Liver (tissue), 9 donors: ENCODE results near the gene ACTR2. TPM values are rescaled to one million over a fixed set of nuclear protein-coding genes. Genes with fewer than 3 reads are reported as not detected.
A peak's percentile ranks its signal among the peaks of the same experiment; 100 is the strongest.

Experiments
- DNase-seq: peaks from one replicate; pipeline ENCODE4 v3.0.0-alpha.2; 2017; ENCODE audit warnings: low spot score
- H3K27ac ChIP-seq, 2 donors: one replicate each; pipeline ENCODE4 v1.7.0; 2013; ENCODE audit warnings: inconsistent platforms in 2 of 2, low read length in 2 of 2, control low read depth in 1 of 2, low read depth in 1 of 2, mild to moderate bottlenecking in 1 of 2
- H3K27me3 ChIP-seq, 4 donors: one replicate each; pipeline versions ENCODE4 v1.6.1 to v1.7.0; 2013; ENCODE audit warnings: low read length in 3 of 4, inconsistent platforms in 1 of 4, mild to moderate bottlenecking in 1 of 4, moderate library complexity in 1 of 4; ENCODE audit not compliant: control insufficient read depth in 4 of 4, insufficient read depth in 4 of 4
- H3K36me3 ChIP-seq, 4 donors: one replicate each; pipeline versions ENCODE4 v1.6.1 to v1.7.0; 2013; ENCODE audit warnings: low read length in 3 of 4, mild to moderate bottlenecking in 3 of 4, low read depth in 1 of 4, moderate library complexity in 1 of 4; ENCODE audit not compliant: control insufficient read depth in 4 of 4, insufficient read depth in 3 of 4
- H3K4me1 ChIP-seq, 4 donors: one replicate each; pipeline versions ENCODE4 v1.6.1 to v1.7.0; 2013; ENCODE audit warnings: low read length in 3 of 4, mild to moderate bottlenecking in 3 of 4, moderate library complexity in 1 of 4; ENCODE audit not compliant: control insufficient read depth in 4 of 4, insufficient read depth in 4 of 4
- H3K4me3 ChIP-seq, 3 donors: one replicate each; pipeline versions ENCODE4 v1.6.1 to v1.7.0; 2013; ENCODE audit warnings: low read length in 3 of 3, control low read depth in 1 of 3, low read depth in 1 of 3, mild to moderate bottlenecking in 1 of 3
- H3K9ac ChIP-seq, 2 donors: one replicate each; pipeline ENCODE4 v1.7.0; 2013; ENCODE audit warnings: low read length in 2 of 2, mild to moderate bottlenecking in 2 of 2, moderate library complexity in 2 of 2, control low read depth in 1 of 2, low read depth in 1 of 2
- H3K9me3 ChIP-seq, 4 donors: one replicate each; pipeline versions ENCODE4 v1.6.1 to v1.7.0; 2013; ENCODE audit warnings: low read length in 3 of 4; ENCODE audit not compliant: control insufficient read depth in 4 of 4
- CTCF ChIP-seq: fragments of 150-350 bp; IDR thresholded peaks from 2 replicates; pipeline ENCODE4 v1.5.1; 2017; ENCODE audit warnings: improper control_type of control experiment, low read depth, low read length; ENCODE audit not compliant: missing input control
- EGR1 ChIP-seq, 2 donors: IDR thresholded peaks; 2 replicates each; pipeline ENCODE4 v1.6.1; 2016 to 2018; ENCODE audit warnings: antibody characterized with exemption in 2 of 2, low read depth in 2 of 2
- FOXA1 ChIP-seq: IDR thresholded peaks from 2 replicates; pipeline ENCODE4 v1.6.1; 2016; ENCODE audit warnings: antibody characterized with exemption
- FOXA2 ChIP-seq: IDR thresholded peaks from 2 replicates; pipeline ENCODE4 v1.6.1; 2016; ENCODE audit warnings: antibody characterized with exemption
- GABPA ChIP-seq, 2 donors: IDR thresholded peaks in 1 of 2; conservative IDR thresholded peaks in 1 of 2; 2 replicates each; pipeline ENCODE4 v1.6.1; 2016; ENCODE audit warnings: antibody characterized with exemption in 2 of 2, mild to moderate bottlenecking in 1 of 2, moderate library complexity in 1 of 2
- HNF4A ChIP-seq, 2 donors: conservative IDR thresholded peaks; 2 replicates each; pipeline ENCODE4 v1.6.1; 2016; ENCODE audit warnings: antibody characterized with exemption in 2 of 2, mild to moderate bottlenecking in 2 of 2
- HNF4G ChIP-seq: IDR thresholded peaks from 2 replicates; pipeline ENCODE4 v1.6.1; 2016; ENCODE audit warnings: antibody characterized with exemption
- JUND ChIP-seq, 2 donors: IDR thresholded peaks; 2 replicates each; pipeline ENCODE4 v1.6.1; 2016; ENCODE audit warnings: antibody characterized with exemption in 2 of 2
- NR2F2 ChIP-seq: IDR thresholded peaks from 2 replicates; pipeline ENCODE4 v1.6.1; 2016; ENCODE audit warnings: antibody characterized with exemption
- RXRA ChIP-seq, 2 donors: IDR thresholded peaks; 2 replicates each; pipeline ENCODE4 v1.6.1; 2017 to 2018; ENCODE audit warnings: antibody characterized with exemption in 2 of 2, mild to moderate bottlenecking in 1 of 2
- SP1 ChIP-seq: IDR thresholded peaks from 2 replicates; pipeline ENCODE4 v1.6.1; 2018; ENCODE audit warnings: antibody characterized with exemption, mild to moderate bottlenecking
- TAF1 ChIP-seq: conservative IDR thresholded peaks from 2 replicates; pipeline ENCODE4 v1.6.1; 2016; ENCODE audit warnings: antibody characterized with exemption, mild to moderate bottlenecking
- YY1 ChIP-seq: IDR thresholded peaks from 2 replicates; pipeline ENCODE4 v1.6.1; 2016; ENCODE audit warnings: antibody characterized with exemption, mild to moderate bottlenecking
- ZBTB33 ChIP-seq: IDR thresholded peaks from 2 replicates; pipeline ENCODE4 v1.6.1; 2016; ENCODE audit warnings: antibody characterized with exemption
- WGBS: extraction: QIAGEN DNeasy Blood & Tissue Kit; methylation state at CpG from one replicate; pipeline ENCODE4 v1.1.7; 2013; 5-methylcytosine and 5-hydroxymethylcytosine counted together
- polyA plus RNA-seq, 2 donors: library from polyadenylated mRNA; stranded (reverse) in 1 of 2; unstranded in 1 of 2; fragments of 200-250 nt in 1 of 2; fragments of >200 nt in 1 of 2; fragmentation: Nextera tagmentation in 1 of 2; extraction: Ambion mirVana in 1 of 2; gene quantifications; one replicate each; pipeline versions ENCODE4 v1.2.1 to v1.2.3, GENCODE V29; 2013 to 2015
- total RNA-seq, 2 donors: library from RNA; depleted of rRNA; stranded (reverse); fragments of >200 nt; gene quantifications; one replicate each; pipeline ENCODE4 v1.2.3, GENCODE V29; 2014
- TF ChIP-seq, protein P1 (sequence below): IDR thresholded peaks from 2 replicates; pipeline ENCODE4 v1.6.1; 2016; ENCODE audit warnings: antibody characterized with exemption
- TF ChIP-seq, protein P2 (sequence below): IDR thresholded peaks from 2 replicates; pipeline ENCODE4 v1.6.1; 2016; ENCODE audit warnings: antibody characterized with exemption, mild to moderate bottlenecking
- TF ChIP-seq, protein P3 (sequence below): IDR thresholded peaks from 2 replicates; pipeline ENCODE4 v1.6.1; 2016; ENCODE audit warnings: antibody characterized with exemption
- donor health status: healthy.
- donor health status: healthy.
- donor health status: healthy.
- donor health status: healthy.
- donor health status: healthy.

ACTR2 gene
- total and polyA plus RNA-seq, 4 donors, result 21.6 to 72.0 (median 45.9) TPM

- DNase-seq, result no peak
- H3K9ac ChIP-seq, result no peak overlapping the region
- H3K27ac ChIP-seq, result peak overlapping the region in 1 of 2 donors; percentile 22
- H3K4me3 ChIP-seq, result no peak overlapping the region
- 83% methylated on average over 8 of the region's 8 CpGs for WGBS
- no peaks in the 10 kb centered on the region for H3K27me3 ChIP-seq
- H3K9me3 ChIP-seq, result no peaks in the 10 kb centered on the region
- H3K36me3 ChIP-seq, result peaks cover 8 to 33% (median 25%) of the 10 kb centered on the region in 4 donors
- TF ChIP-seq, protein P1, sequence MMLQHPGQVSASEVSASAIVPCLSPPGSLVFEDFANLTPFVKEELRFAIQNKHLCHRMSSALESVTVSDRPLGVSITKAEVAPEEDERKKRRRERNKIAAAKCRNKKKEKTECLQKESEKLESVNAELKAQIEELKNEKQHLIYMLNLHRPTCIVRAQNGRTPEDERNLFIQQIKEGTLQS, result no peak
- TF ChIP-seq ZBTB33, result no peak
- no peak for TF ChIP-seq FOXA1
- H3K4me1 ChIP-seq, result no peaks in the 10 kb centered on the region
Measured at GRCh38 chr2:65309699-65310098, 82.1 kb downstream of the ACTR2 start.

DNA sequence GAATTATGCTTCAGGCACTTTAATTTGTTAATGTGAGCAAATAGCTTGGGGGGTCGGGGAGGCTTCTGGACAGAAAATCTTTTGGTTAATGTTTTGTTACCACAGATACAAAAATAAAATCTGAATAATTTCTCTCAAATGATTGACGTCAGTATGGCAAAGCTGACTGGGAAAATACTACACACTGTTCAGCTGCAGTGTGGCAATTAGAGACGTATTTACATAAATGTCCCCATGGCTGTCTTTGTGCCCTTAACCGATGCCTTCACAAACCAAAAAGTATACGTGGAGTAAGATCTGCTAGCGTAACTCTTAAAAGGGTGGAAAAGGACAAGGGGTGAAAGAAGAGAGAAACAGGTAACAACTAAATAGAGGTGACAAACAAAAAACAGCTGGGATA lies 83.4 kb downstream of the ACTR2 start:
- no peak for TF ChIP-seq EGR1 (IDR thresholded peaks at IDR 0.05; ENCODE audit: low read depth in 2 of 2)
- TF ChIP-seq, protein P1, result no peak
- no peak for TF ChIP-seq CTCF
- TF ChIP-seq, protein P2, sequence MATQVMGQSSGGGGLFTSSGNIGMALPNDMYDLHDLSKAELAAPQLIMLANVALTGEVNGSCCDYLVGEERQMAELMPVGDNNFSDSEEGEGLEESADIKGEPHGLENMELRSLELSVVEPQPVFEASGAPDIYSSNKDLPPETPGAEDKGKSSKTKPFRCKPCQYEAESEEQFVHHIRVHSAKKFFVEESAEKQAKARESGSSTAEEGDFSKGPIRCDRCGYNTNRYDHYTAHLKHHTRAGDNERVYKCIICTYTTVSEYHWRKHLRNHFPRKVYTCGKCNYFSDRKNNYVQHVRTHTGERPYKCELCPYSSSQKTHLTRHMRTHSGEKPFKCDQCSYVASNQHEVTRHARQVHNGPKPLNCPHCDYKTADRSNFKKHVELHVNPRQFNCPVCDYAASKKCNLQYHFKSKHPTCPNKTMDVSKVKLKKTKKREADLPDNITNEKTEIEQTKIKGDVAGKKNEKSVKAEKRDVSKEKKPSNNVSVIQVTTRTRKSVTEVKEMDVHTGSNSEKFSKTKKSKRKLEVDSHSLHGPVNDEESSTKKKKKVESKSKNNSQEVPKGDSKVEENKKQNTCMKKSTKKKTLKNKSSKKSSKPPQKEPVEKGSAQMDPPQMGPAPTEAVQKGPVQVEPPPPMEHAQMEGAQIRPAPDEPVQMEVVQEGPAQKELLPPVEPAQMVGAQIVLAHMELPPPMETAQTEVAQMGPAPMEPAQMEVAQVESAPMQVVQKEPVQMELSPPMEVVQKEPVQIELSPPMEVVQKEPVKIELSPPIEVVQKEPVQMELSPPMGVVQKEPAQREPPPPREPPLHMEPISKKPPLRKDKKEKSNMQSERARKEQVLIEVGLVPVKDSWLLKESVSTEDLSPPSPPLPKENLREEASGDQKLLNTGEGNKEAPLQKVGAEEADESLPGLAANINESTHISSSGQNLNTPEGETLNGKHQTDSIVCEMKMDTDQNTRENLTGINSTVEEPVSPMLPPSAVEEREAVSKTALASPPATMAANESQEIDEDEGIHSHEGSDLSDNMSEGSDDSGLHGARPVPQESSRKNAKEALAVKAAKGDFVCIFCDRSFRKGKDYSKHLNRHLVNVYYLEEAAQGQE, result no peak
- no peak for TF ChIP-seq FOXA1
- TF ChIP-seq RXRA (IDR thresholded peaks at IDR 0.05), result no peak
- no peak for TF ChIP-seq JUND (IDR thresholded peaks at IDR 0.05)
- TF ChIP-seq, protein P3, sequence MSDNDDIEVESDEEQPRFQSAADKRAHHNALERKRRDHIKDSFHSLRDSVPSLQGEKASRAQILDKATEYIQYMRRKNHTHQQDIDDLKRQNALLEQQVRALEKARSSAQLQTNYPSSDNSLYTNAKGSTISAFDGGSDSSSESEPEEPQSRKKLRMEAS, result no peak
- TF ChIP-seq YY1, result no peak
- no peak for TF ChIP-seq HNF4G
- TF ChIP-seq TAF1, result no peak
- no peak for TF ChIP-seq GABPA (IDR thresholded peaks at IDR 0.05 in 1 of 2, conservative IDR thresholded peaks at IDR 0.05 in 1 of 2)
- no peak for TF ChIP-seq HNF4A (conservative IDR thresholded peaks at IDR 0.05)
- TF ChIP-seq ZBTB33, result no peak
- no peak for TF ChIP-seq FOXA2
- no peak for TF ChIP-seq SP1
- TF ChIP-seq NR2F2, result no peak
- Histone ChIP-seq H3K27me3 (no peaks in the 10 kb centered on the region), H3K4me3 (no peak overlapping the region), H3K4me1 (no peaks in the 10 kb centered on the region), H3K9me3 (no peaks in the 10 kb centered on the region), H3K27ac (no peak overlapping the region), H3K36me3 (peaks cover 8 to 39% (median 28%) of the 10 kb centered on the region in 4 donors), H3K9ac (no peak overlapping the region)
- WGBS, result 86% methylated on average over 6 of the region's 6 CpGs
- DNase-seq, result no peak
